ENCODE data around the gene MDFIC. TPM values are rescaled to one million over a fixed set of nuclear protein-coding genes. Genes with fewer than 3 reads are reported as not detected.

MDFIC gene, protein sequence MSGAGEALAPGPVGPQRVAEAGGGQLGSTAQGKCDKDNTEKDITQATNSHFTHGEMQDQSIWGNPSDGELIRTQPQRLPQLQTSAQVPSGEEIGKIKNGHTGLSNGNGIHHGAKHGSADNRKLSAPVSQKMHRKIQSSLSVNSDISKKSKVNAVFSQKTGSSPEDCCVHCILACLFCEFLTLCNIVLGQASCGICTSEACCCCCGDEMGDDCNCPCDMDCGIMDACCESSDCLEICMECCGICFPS
- total RNA-seq: 75.2 and 81.9 TPM in 2 replicates

DNA sequence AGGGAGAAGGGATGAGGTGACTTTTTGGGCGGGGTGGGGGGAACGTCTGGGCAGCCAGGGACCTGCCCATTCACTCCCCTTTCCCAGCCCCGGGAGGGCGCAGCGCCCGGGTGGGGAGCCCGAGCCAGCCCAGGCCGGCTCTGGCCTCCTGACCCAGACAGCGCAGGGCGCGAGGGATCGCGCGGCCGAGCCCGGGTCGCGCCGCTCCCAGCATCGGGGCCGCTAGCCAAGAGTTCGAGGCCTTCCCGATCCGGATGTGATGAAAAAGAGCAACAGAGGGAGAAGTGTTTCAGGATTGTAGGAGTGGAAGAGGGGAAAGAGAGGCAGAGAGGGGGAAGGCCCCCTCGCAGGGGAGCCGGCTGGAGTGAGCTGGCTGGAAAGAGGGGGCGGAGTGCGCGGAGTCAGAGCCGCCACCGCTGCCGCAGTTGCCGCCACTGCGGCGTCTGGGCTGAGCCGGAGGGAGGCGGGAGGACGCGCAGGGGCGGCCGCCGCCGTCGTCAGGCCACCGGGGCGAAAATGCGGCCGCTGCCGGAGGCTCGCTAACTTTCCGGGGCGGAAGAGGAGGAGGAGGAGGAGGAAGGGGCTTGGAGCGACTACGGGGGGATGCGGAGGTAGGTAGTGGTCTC lies at the start of gene MDFIC:
Gene MDFIC, plus strand, starts transcription at position 69 of the 626 bp plus-strand sequence. CDS start 940 bp downstream, outside the sequence.
- intact Hi-C loops (cut with micrococcal nuclease): loop anchor here (2.0 to 10.0 kb wide), 5 partner anchors 57 to 1290 kb away; partner anchors contain the start of gene TES

GRCh38 chr7:114874170-114874569 lies 47.7 kb upstream of the MDFIC start:
- intact Hi-C loops (cut with micrococcal nuclease): no loop called here

DNA sequence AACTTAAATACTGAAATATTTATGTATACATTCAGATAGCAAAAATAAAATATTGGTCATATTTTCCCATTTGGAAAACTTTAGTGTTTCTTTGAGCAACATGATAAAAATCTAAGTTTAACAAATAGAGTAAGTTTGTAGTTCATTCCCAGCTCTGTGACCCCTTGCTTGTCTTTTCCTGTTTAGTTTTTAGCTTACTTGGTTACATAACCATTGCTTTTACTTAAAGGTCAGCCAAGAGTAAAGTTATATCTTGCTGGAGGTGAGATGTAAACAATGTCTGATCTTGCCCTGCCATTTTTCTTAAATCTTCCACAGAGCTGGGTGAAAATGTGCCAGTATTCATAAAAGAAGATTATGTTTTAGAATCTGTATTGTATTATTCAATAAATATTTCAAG lies 46.7 kb upstream of the MDFIC start:
- intact Hi-C loops (cut with micrococcal nuclease): no loop called here

DNA sequence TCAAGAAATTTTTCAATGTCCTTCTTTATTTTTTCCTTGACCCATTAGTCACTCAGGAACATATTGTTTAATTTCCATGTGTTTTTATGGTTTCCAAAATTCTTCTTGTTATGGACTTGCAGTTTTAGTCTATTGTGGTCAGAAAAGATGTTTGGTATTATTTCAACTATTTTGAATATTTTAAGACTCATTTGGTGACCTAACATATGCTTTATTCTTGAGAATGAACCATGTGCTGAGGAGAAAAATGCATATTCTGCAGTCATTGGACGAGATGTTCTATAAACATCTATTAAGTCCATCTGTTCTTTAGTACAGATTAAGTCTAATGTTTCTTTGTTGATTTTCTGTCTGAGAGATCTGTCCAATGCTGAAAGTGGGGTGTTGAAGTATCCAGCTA lies 42.3 kb upstream of the MDFIC start:
- intact Hi-C loops (cut with micrococcal nuclease): no loop called here

DNA sequence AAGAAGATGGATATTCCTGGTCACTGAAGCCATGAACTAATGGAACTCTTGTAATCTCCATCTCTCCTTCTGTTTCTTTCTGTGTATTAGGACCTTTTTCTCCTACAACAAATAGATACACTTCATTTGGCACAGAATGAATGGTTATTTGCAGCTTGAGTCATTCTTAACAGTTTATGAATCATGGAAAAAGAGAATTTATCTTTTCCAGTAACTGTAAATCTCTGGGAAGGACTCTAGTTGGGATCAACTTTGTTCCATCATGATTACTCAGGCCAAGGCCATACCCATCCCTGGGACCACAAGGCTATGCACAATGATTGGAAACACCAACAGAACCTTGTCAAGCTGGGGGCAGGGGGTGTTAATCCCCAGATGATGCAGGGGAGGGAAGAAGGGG lies 36.1 kb upstream of the MDFIC start:
- intact Hi-C loops (cut with micrococcal nuclease): no loop called here

DNA sequence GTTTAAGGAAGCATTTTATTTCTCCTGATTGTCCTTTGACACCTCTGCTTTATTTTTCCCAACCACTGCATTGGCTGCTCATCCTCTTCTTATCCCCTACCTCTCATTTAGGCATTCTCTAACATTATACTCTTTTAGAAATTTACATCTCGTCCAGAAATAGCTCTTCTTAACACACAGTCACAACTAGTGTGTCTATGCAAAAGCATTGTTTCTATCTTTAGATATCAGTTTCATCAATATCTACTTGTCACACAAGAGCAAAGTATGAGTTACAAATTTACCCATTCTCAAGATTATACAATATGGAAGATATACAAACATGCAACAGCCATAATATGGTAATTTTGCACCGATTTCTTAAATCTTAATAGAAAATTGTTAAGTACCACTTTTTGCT lies 35.7 kb upstream of the MDFIC start:
- intact Hi-C loops (cut with micrococcal nuclease): no loop called here

GRCh38 chr7:114889116-114889515 lies 32.8 kb upstream of the MDFIC start:
- intact Hi-C loops (cut with micrococcal nuclease): loop anchor here (1.0 to 2.0 kb wide), 3 partner anchors 18 to 34 kb away; no protein-coding TSS in a partner anchor

DNA sequence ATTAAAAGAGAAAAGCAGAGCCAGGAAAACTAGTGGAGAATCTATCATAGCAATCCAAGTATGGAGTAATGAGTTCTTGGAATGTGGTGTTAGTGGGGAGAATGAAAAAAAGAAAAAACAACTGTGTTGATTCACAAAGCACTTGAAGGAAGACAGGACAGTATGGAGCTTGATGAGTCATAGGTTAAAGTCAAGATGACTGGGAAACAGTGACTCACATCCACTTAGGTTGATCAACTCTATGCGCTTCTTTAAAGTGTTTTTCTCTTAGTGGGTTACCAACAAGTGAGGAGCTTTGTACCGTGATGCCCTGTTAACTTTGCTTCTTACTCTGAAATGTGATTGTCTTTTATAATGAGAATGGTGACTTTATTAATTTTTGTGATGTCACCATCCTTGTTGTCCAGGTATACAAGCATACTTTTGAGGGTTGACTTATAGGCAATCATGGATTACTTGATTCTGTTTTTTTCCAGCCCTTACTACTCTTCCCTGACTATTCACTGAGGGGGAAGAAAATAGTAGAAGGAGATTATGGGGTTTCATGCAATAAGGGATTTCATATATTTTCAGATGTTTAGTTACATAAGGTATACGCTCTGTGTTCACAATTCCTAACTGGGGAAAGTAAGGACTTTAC lies 32.1 kb upstream of the MDFIC start:
- intact Hi-C loops (cut with micrococcal nuclease): loop anchor here (1.0 to 2.0 kb wide), 3 partner anchors 17 to 34 kb away; no protein-coding TSS in a partner anchor

DNA sequence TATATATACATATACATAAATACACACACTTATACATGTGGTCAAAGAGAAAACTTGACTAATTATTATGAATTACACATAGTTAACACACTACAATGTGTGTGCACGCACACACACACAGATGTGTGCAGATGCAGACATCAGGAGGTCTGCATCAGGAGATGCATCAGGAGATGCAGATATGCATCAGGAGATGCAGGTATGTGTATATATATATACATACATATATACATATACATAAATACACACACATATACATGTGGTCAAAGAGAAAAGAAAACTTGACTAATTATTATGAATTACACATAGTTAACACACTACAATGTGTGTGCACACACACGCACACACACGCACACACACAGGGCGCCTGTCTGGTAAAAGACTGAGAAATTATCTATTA lies 31.3 kb upstream of the MDFIC start:
- intact Hi-C loops (cut with micrococcal nuclease): no loop called here

- intact Hi-C loops (cut with micrococcal nuclease): no loop called here
Observed at GRCh38 chr7:114900127-114900526, 21.8 kb upstream of the MDFIC start.

GRCh38 chr7:114901771-114902170 lies 20.1 kb upstream of the MDFIC start:
- intact Hi-C loops (cut with micrococcal nuclease): no loop called here

DNA sequence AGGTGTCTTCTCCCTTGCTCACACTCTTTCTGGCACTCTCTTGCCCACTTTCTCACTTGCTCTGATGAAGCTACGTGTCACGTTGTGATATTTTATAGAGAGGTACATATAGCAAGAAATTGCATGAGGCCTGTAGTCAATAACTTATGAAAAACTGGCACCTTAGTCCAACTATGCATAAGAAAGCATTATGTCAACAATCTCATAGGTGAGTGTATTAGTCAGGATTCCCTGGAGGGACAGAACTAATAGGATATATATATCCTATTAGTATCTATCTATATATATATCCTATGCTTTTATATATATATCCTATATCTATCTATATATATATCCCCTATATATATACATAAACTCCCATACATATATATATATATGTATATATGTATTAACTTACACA lies 18.8 kb upstream of the MDFIC start:
- intact Hi-C loops (cut with micrococcal nuclease): no loop called here

DNA sequence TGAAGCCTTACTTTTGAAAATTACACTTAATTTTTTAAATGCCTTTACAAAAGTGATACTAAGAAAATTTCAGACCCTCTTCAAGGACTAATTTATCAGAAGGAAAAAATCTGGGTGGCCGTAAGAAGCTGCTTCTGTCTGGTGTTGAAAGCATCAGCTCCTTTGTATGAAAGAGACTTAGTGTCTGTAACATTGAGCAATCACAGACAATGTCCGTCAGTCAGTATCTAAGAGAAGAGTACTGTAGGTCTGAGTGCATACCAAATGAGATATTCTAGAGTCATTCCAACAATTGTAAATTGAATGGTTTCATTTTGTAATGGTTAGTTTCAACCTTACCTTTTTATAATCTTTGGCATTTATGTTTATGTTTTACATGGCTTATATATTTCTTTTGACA lies 11.1 kb upstream of the MDFIC start:
- intact Hi-C loops (cut with micrococcal nuclease): no loop called here

GRCh38 chr7:114911411-114911810 lies 10.5 kb upstream of the MDFIC start:
- intact Hi-C loops (cut with micrococcal nuclease): no loop called here

- intact Hi-C loops (cut with micrococcal nuclease): loop anchor here (1.0 kb wide), 2 partner anchors 8 to 27 kb away; no protein-coding TSS in a partner anchor
Observed at GRCh38 chr7:114916261-114916892, 5.5 kb upstream of the MDFIC start.

DNA sequence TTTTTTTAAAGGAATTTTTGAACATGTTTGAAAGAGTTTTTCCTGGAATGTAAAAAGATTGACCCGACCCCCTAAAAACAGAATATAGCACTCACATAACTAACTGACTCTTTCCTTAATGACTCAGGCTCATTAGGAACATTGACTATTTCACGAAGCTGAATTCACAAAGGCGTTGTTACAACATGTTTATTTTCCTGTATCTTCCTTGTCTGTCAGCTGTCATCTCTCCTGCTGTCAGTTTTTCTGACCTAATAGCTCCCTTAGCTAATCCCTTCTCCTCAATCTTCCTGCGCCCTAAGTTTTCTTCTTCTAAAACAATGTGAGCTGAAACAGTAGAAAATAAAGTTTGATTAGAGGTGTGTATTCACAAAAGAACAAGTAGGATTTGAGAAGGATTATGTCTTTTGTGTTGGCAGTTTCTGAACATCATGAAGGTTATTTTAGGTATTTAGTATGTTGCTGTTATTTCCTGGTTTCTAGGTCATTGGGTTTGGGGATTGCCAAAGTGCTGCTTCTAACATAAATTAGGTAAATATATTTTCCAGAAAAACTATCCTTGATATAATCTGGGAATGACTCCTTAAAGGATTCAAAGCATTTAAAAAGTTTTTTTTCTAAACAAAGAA lies 4.6 kb upstream of the MDFIC start:
- intact Hi-C loops (cut with micrococcal nuclease): no loop called here

- intact Hi-C loops (cut with micrococcal nuclease): no loop called here
Observed at GRCh38 chr7:114919587-114919986, 2.3 kb upstream of the MDFIC start.

- intact Hi-C loops (cut with micrococcal nuclease): loop anchor here (2.0 to 10.0 kb wide), 5 partner anchors 57 to 1291 kb away; partner anchors contain the start of gene TES
Observed at GRCh38 chr7:114921631-114922025, 266 bp upstream of the MDFIC start.

DNA sequence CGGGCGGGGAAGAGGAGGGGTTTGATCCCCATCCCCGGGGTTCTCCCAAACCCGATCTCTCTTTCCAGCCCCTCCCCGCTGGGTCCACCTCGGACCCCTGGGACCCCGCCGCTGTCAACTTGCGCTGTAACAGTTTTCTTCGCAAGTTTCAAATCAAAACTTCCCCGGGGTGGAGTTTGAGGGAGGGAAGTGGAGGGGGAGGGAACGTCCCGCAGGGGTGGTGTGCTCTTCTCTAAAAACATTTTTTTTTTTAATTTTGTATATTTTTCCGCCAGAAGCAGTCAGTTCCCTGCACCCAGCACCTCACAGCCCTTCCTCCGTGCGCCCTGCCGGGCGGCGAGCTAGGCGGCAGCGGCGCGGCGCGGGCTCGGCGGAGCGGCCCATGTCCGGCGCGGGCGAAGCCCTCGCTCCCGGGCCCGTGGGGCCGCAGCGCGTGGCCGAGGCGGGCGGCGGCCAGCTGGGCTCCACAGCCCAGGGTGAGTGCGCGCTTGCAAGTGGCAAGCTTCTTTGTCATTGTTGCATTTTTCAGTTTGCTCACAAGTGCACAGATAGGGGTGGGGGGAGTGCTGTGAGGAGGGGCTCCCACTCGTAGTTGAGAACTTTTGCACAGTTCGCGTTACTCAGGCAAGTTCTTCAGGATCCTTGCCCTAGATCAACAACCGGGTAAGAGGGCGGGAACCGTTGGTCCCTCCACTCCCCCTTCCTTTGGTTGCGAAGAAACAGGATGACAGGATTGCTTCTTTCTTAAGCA lies 933 bp downstream of the MDFIC start:
- intact Hi-C loops (cut with micrococcal nuclease): loop anchor here (1.0 to 10.0 kb wide), 9 partner anchors 8 to 1289 kb away; partner anchors contain the start of gene TES

DNA sequence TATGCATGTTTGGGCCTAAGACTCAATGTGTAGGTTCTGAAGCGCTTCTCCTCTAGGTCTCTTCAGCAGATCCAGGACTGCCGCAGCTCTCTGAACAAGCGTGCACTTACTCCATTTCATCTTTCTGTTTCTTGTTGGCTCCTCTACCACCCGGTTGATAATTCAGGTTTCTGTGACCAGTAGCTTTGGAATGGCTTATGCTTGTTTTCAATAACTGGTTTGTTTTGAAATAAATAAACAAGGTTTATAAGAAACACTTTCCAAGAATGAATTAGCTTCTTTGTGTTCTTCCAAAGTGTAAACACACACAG lies 1.5 kb downstream of the MDFIC start:
- intact Hi-C loops (cut with micrococcal nuclease): loop anchor here (1.0 to 10.0 kb wide), 9 partner anchors 8 to 1289 kb away; partner anchors contain the start of gene TES

All from T-helper 1 cell treated with Interleukin-12 subunit alpha and Interleukin-12 subunit beta and Interleukin-4 antibody, amounts not matched to agents 30 ng/mL and 1 ng/mL, for 36 hours (primary cell).